Measurements from ENCODE around the gene PARD6A.

PARD6A gene

GRCh38 chr16:67710607-67711006 lies 49.8 kb downstream of the PARD6A start:
- DNase-seq (ENCODE audit: low read depth), result no peak
- TF ChIP-seq, protein P1, sequence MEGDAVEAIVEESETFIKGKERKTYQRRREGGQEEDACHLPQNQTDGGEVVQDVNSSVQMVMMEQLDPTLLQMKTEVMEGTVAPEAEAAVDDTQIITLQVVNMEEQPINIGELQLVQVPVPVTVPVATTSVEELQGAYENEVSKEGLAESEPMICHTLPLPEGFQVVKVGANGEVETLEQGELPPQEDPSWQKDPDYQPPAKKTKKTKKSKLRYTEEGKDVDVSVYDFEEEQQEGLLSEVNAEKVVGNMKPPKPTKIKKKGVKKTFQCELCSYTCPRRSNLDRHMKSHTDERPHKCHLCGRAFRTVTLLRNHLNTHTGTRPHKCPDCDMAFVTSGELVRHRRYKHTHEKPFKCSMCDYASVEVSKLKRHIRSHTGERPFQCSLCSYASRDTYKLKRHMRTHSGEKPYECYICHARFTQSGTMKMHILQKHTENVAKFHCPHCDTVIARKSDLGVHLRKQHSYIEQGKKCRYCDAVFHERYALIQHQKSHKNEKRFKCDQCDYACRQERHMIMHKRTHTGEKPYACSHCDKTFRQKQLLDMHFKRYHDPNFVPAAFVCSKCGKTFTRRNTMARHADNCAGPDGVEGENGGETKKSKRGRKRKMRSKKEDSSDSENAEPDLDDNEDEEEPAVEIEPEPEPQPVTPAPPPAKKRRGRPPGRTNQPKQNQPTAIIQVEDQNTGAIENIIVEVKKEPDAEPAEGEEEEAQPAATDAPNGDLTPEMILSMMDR (IDR thresholded peaks at IDR 0.05; ENCODE audit: control insufficient read depth, extremely low read depth, insufficient read depth), result no peak
- no peak overlapping the region for H3K4me3 ChIP-seq (ENCODE audit: low read depth, low read length)
